ENCODE data around the gene ADAD2. TPM values are rescaled to one million over a fixed set of nuclear protein-coding genes. Genes with fewer than 3 reads are reported as not detected.

ADAD2 gene
- total RNA-seq, 6 experiments from 2014 or later: 0.87 to 1.0 TPM; not detected in 4

DNA sequence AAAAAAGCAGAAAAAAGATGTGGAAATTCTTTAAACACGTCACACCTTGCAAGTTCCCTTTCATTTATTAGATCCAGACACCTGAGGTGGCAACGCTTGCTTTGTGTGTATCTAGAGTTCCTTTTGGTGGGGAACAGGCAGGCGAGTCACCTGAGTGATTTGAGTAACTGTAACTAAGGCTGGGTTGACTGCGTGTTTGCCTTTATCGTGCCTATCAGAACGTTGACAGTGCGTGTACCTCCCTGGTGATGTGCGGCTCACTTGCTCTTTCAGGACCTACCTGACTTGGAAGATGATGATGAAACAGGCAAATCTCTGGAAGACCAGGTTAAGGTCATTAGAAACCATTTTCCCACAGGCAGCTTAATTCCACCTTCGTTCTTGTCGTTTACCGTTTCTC is 16.6 kb upstream of the ADAD2 start:
- Histone ChIP-seq H3K36me3 (peaks cover 0 to 8% (median 0%) of the 10 kb centered on the region in 4 donors), H3K9me3 (no peaks in the 10 kb centered on the region), H3K4me3 (no peak overlapping the region), H3K27me3 (no peaks in the 10 kb centered on the region), H3K4me1 (peaks cover 0 to 24% (median 12%) of the 10 kb centered on the region in 4 donors), H3K27ac (no peak overlapping the region)
- 70% methylated on average over 10 of the region's 11 CpGs for WGBS (ENCODE audit: insufficient coverage, low coverage, low lambda C conversion rate, missing lambda C conversion rate)
- intact Hi-C loops (cut with DNase I): no loop called here
- TF ChIP-seq CTCF (IDR thresholded peaks at IDR 0.05) (no peak), POLR2A (IDR thresholded peaks at IDR 0.05) (no peak)
- DNase-seq (no peak), ATAC-seq (no peak)

DNA sequence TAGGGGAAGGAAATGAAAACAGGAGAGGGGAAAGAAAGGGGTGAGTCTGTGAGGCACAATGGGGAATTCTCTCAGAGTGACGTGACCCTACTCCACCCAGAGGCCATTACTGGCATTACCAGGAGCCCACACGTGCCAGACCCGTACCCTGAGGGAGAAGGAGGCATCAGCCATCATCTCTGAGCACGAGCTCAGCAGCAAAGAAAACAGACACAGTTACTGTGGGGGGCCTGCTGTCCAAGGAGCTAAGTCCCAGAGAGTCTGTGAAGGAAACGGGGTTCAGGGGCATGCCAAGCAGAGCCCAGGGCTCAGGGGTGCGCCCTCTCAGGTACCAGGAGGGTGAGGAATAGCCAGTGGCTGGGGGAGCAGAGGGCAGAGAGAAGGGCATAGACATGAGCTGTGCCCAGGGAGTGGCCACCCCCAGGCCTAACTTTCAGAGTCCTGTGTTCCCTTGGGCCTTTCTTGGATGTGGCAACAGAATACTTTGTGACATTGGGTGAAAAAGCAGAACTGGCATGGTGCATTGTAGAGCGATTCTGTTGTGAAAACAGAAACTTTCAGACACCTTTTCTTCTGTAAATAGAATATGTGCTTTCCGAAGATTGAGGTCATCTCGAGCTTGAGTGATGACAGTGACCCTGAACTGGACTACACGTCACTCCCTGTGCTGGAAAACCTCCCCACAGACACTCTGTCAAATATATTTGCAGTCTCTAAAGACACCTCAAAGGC is 15.4 kb upstream of the ADAD2 start:
- DNase-seq: no peak
- no peaks in the 10 kb centered on the region for H3K9me3 ChIP-seq
- 10% methylated on average over 7 of the region's 10 CpGs for WGBS (ENCODE audit: insufficient coverage, low coverage, low lambda C conversion rate, missing lambda C conversion rate)
- H3K27ac ChIP-seq: peak overlapping the region in 2 of 3 donors; percentile 28 to 72
- peaks cover 0 to 24% (median 12%) of the 10 kb centered on the region in 4 donors for H3K4me1 ChIP-seq
- H3K4me3 ChIP-seq: no peak overlapping the region
- TF ChIP-seq POLR2A (IDR thresholded peaks at IDR 0.05) (no peak), CTCF (IDR thresholded peaks at IDR 0.05) (peak in 3 of 4 donors; percentile 31 to 68 (median 61))
- ATAC-seq: peak in 3 of 4 donors; percentile 57 to 83 (median 82)
- no peaks in the 10 kb centered on the region for H3K27me3 ChIP-seq
- H3K36me3 ChIP-seq: peaks cover 0 to 17% (median under 1%) of the 10 kb centered on the region in 4 donors
- intact Hi-C loops (cut with DNase I): no loop called here

DNA sequence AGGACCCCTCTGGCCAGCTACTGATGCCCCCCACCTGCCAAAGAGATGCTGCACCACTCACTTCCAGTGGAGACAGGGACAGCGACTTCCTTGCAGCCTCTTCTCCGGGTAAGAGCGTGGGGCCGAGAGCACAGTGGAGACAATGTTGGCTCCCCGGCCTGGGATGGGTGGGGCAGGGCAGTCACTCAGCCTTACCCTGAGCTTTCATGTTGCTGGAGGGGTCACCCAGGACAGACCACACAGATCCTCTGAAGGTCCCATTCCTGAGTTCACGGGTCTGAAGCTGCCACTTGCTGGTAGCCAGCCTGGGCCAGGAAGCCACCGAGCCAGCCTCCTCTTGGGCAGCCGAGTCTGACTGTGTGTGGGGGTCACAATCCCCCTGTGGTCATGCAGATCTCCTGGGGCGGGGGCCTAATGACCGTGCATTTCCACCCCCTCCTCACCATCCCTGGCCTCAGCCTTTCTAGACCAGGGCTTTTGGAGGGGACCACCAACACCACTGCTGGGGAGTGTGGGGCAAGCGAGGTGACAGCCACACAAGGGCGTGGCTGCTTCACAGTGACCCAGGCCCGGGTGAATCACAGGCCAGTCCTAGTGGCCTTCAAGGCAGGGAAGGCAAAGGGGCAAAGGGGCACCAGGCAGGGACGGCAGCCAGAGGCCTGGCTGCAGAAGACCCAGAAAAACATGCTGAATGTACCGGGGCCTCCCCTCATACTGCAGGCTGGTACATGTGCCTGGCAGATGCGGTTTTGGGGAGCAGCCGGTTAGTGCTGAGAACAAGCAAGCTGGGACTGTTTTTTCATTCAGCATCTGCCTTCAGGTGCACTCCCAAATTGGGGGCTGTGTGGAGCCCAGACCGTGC is 14.5 kb upstream of the ADAD2 start:
- no peak for TF ChIP-seq CTCF (IDR thresholded peaks at IDR 0.05)
- TF ChIP-seq POLR2A (IDR thresholded peaks at IDR 0.05): no peak
- Histone ChIP-seq H3K27ac (peak overlapping the region; percentile 47 to 72 (median 60)), H3K4me3 (peak overlapping the region in 1 of 3 donors; percentile 5), H3K4me1 (peaks cover 0 to 24% (median 12%) of the 10 kb centered on the region in 4 donors), H3K36me3 (peaks cover 0 to 20% (median 3%) of the 10 kb centered on the region in 4 donors), H3K27me3 (no peaks in the 10 kb centered on the region), H3K9me3 (no peaks in the 10 kb centered on the region)
- WGBS (ENCODE audit: insufficient coverage, low coverage, low lambda C conversion rate, missing lambda C conversion rate): 76% methylated on average over 7 of the region's 18 CpGs
- ATAC-seq: peak in 3 of 4 donors; percentile 2 to 25 (median 17)
- no peak for DNase-seq
- intact Hi-C loops (cut with DNase I): no loop called here

GRCh38 chr16:84177741-84178073 is 13.2 kb upstream of the ADAD2 start:
- no peak for ATAC-seq
- Histone ChIP-seq H3K36me3 (peaks cover 0 to 31% (median 5%) of the 10 kb centered on the region in 4 donors), H3K27me3 (no peaks in the 10 kb centered on the region), H3K9me3 (no peaks in the 10 kb centered on the region), H3K4me1 (peaks cover 0 to 24% (median 12%) of the 10 kb centered on the region in 4 donors), H3K27ac (peak overlapping the region; percentile 47 to 72 (median 60)), H3K4me3 (no peak overlapping the region)
- WGBS (ENCODE audit: insufficient coverage, low coverage, low lambda C conversion rate, missing lambda C conversion rate): 61% methylated on average over 5 of the region's 9 CpGs
- no peak for DNase-seq
- intact Hi-C loops (cut with DNase I): no loop called here
- TF ChIP-seq CTCF (IDR thresholded peaks at IDR 0.05): no peak
- TF ChIP-seq POLR2A (IDR thresholded peaks at IDR 0.05): no peak
